ENCODE measurements around the gene ZGPAT.

GRCh38 chr20:63744158-63744557, 36.3 kb downstream of the ZGPAT start:
- TF ChIP-seq GATA3 (IDR thresholded peaks at IDR 0.05; ENCODE audit: low read depth, low read length) (no peak), GATA2 (IDR thresholded peaks at IDR 0.05; ENCODE audit: low read depth, low read length) (no peak)

All from SH-SY5Y (cell line).